HG02852 (cell line): ENCODE data around the gene SH3GL3.

Source experiments
- ATAC-seq: cut with Tn5 transposase; IDR thresholded peaks from one replicate; pipeline ENCODE4 v1.9.1; 2021; ENCODE audit warnings: mild to moderate bottlenecking, moderate library complexity; ENCODE audit not compliant: unreplicated experiment

Gene SH3GL3

DNA sequence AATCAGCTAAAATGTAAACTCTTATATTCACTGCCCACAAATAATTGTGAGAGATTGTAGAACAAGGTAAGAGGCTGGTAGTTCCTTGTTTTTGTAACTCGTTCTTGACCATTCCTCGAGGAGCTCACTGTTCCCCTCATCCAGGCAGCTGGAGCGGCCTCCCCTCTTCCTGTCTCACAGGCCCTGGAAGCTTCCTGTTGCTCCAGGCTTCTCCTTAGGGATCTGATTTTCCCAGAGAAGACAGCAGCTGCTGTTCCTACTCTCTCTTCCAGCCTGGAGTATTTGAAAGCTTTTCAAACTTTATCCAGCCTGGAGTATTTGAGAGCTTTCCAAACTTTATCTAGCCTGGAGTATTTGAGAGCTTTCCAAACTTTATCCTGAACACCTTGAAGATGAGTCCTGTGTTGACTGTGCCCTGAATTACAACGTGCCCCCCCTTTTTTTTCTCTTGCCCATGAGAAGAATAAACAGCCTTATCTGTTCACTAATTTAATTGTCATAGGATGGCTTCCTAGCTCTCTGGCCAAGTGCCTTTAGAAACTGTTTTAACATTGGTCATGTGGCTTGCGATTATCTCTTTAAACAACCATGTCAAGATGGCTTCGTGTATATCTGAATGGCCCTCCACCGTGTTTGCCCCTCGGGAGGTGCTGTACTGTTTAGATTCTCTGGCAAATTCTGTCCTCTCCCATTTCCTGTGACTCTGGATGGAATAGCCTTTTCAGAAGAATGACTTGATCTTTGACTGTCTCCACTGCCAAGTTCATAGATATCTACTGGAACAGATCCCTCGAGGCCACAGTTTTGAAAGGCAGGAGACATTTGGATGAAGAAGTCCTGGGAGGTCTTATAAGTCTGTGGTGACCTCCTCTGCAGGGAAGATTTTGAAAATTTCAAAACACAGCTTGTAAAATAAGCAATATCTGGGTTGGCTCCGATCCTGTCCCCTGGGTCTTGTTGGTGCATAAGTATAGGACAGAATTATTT, 211.6 kb downstream of the SH3GL3 start:
- no peak for ATAC-seq

GRCh38 chr15:83659417-83659812, 212.3 kb downstream of the SH3GL3 start:
- no peak for ATAC-seq

GRCh38 chr15:83665480-83665879, 218.3 kb downstream of the SH3GL3 start:
- no peak for ATAC-seq
